Liver (tissue), 3 donors: ENCODE measurements around the gene TAF5.

Experiments
- CTCF ChIP-seq: fragments of 150-350 bp; IDR thresholded peaks from 2 replicates; pipeline ENCODE4 v1.5.1; 2017; ENCODE audit warnings: improper control_type of control experiment, low read depth, low read length; ENCODE audit not compliant: missing input control
- GABPA ChIP-seq, 2 donors: IDR thresholded peaks in 1 of 2; conservative IDR thresholded peaks in 1 of 2; 2 replicates each; pipeline ENCODE4 v1.6.1; 2016; ENCODE audit warnings: antibody characterized with exemption in 2 of 2, mild to moderate bottlenecking in 1 of 2, moderate library complexity in 1 of 2
- HNF4G ChIP-seq: IDR thresholded peaks from 2 replicates; pipeline ENCODE4 v1.6.1; 2016; ENCODE audit warnings: antibody characterized with exemption
- MAX ChIP-seq: IDR thresholded peaks from 2 replicates; pipeline ENCODE4 v1.6.1; 2016; ENCODE audit warnings: antibody characterized with exemption
- RAD21 ChIP-seq, 2 donors: IDR thresholded peaks; 2 replicates each; pipeline ENCODE4 v1.6.1; 2016; ENCODE audit warnings: antibody characterized with exemption in 2 of 2, mild to moderate bottlenecking in 2 of 2
- RXRA ChIP-seq, 2 donors: IDR thresholded peaks; 2 replicates each; pipeline ENCODE4 v1.6.1; 2017 to 2018; ENCODE audit warnings: antibody characterized with exemption in 2 of 2, mild to moderate bottlenecking in 1 of 2
- donor health status: healthy.
- donor health status: healthy.

DNA sequence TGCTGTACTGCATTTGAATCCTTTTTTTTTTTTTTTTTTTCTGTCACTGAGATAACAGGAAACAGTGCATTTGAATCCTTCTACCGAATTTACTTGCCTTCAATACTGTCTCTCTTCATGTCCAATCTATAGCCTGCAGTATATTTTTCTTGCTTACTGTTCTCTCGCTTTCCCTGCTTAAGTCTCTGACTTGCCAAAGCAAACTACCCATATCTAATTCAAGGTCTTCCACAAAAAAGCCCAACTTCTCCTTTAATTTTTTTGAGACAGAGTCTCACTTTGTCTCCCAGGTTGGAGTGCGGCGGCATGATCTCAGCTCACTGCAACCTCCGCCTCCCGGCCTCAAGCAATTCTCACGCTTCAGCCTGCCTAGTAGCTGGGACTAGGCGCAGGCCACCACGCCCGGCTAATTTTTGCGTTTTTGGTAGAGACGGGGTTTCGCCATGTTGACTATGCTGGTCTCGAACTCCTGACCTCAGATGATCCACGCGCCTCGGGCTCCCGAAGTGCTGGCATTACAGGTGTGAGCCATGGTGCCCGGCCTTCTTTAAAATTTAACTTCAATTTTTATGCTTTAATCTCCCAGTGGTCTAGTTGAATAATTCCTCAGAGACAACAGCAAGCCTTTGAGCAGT lies 29.5 kb downstream of the TAF5 start:
- TF ChIP-seq CTCF, result no peak
- TF ChIP-seq HNF4G, result no peak
- TF ChIP-seq RXRA (IDR thresholded peaks at IDR 0.05), result no peak
- TF ChIP-seq GABPA (IDR thresholded peaks at IDR 0.05 in 1 of 2, conservative IDR thresholded peaks at IDR 0.05 in 1 of 2), result no peak
- no peak for TF ChIP-seq RAD21 (IDR thresholded peaks at IDR 0.05)
- no peak for TF ChIP-seq MAX
